DND-41 (cell line): ENCODE measurements around the gene YBX1.

Experiments used
- ATAC-seq: fragments of 200-7000 bp; cut with Tn5 transposase; 3 replicates; pipeline ENCODE4 v1.9.1; 2021; ENCODE audit warnings: low read depth; ENCODE audit not compliant: insufficient read depth
- DNase-seq: peaks from one replicate; pipeline ENCODE4 v3.0.0-alpha.2; 2020
- H2AFZ ChIP-seq: 2 replicates; pipeline ENCODE4 v1.6.0; 2012; ENCODE audit warnings: low read depth, low read length
- H3K27ac ChIP-seq: 2 replicates; pipeline ENCODE4 v1.5.1; 2012; ENCODE audit warnings: low read length, inconsistent platforms
- H3K27me3 ChIP-seq: fragments of 200-600 bp; sonication (generic); 2 replicates; pipeline ENCODE4 v1.6.0; 2012; ENCODE audit warnings: low read length, mild to moderate bottlenecking, inconsistent platforms; ENCODE audit not compliant: insufficient read depth, poor library complexity
- H3K36me3 ChIP-seq: 2 replicates; pipeline ENCODE4 v1.5.1; 2012; ENCODE audit warnings: low read length, inconsistent platforms; ENCODE audit not compliant: insufficient read depth
- H3K4me1 ChIP-seq: 2 replicates; pipeline ENCODE4 v1.5.1; 2012; ENCODE audit warnings: mild to moderate bottlenecking, low read length; ENCODE audit not compliant: insufficient read depth
- H3K4me2 ChIP-seq: 2 replicates; pipeline ENCODE4 v1.6.0; 2012; ENCODE audit warnings: mild to moderate bottlenecking, moderate library complexity, low read length, inconsistent platforms; ENCODE audit not compliant: insufficient read depth
- H3K4me3 ChIP-seq, 2 experiments: fragments of 200-600 bp in 1 of 2; shearing (Covaris generic) in 1 of 2; 2 replicates each; pipeline ENCODE4 v1.5.1; 2012 to 2016; ENCODE audit warnings: inconsistent platforms in 2 of 2, low read length in 2 of 2, mild to moderate bottlenecking in 2 of 2, low read depth in 1 of 2, moderate library complexity in 1 of 2
- H3K79me2 ChIP-seq: 2 replicates; pipeline ENCODE4 v1.6.0; 2012; ENCODE audit warnings: low read length, inconsistent platforms; ENCODE audit not compliant: insufficient read depth
- H3K9ac ChIP-seq: 2 replicates; pipeline ENCODE4 v1.6.0; 2012; ENCODE audit warnings: low read depth, mild to moderate bottlenecking, inconsistent platforms, low read length, moderate library complexity
- H3K9me3 ChIP-seq: 2 replicates; pipeline ENCODE4 v1.5.1; 2012; ENCODE audit warnings: low read length, moderate library complexity, mild to moderate bottlenecking, inconsistent platforms; ENCODE audit not compliant: insufficient read depth, severe bottlenecking
- H4K20me1 ChIP-seq: 2 replicates; pipeline ENCODE4 v1.6.0; 2012; ENCODE audit warnings: low read length; ENCODE audit not compliant: insufficient read depth
- EZH2 ChIP-seq: IDR thresholded peaks from 3 replicates; pipeline ENCODE4 v1.6.1; 2012; ENCODE audit warnings: borderline replicate concordance, low read depth, mild to moderate bottlenecking, moderate library complexity, low read length, inconsistent platforms; ENCODE audit not compliant: severe bottlenecking
- TF ChIP-seq, protein P1 (sequence below): IDR thresholded peaks from 2 replicates; pipeline ENCODE4 v1.5.1; 2012; ENCODE audit warnings: borderline replicate concordance, low read length, moderate library complexity, mild to moderate bottlenecking; ENCODE audit not compliant: poor library complexity, severe bottlenecking; ENCODE audit errors: extremely low read depth

YBX1 gene

DNA sequence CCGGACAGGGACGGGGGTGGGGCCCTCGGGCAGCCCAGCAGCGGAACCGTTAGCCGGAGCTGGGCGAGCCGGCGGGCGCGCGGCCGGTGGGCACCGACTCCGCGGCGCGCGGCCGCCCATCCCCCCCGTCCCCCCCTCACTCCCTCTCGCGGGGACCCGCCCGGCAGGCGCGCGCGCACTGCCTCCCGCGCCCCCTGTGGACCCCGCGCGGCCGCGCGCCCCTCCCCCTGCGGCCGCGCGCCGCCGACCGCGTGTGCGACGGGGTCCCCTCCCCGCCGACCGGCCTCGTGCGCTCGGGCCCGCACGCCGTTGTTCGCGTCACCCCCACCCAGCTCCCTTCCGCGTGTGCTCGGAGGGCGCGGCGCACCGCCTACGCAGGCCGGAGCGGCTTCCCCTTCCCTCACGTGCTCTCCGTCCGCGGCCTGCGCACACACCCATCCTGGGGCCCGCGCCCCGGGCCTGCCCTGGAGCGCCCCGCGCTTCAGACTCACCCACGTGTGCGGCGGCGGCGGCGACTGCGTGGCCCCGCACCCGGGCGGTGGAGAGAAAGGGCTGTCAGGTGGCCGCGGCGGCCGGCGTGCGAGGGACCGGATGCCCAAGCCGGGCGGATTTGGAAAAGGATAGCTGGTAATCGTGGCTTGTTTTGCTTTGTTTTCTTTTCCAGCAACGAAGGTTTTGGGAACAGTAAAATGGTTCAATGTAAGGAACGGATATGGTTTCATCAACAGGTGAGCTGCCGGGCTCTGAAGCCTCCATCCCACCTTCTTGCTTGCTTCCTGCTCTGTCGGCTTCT is 717 bp downstream of the YBX1 start:
- H3K9me3 ChIP-seq: no peaks in the 10 kb centered on the region
- peaks cover 57% of the 10 kb centered on the region for H3K4me1 ChIP-seq
- ATAC-seq: peak; percentile 18
- H3K27ac ChIP-seq: peak overlapping the region; percentile 76
- H3K4me3 ChIP-seq: peak overlapping the region; percentile 45 to 74
- DNase-seq: peak; percentile 71
- peaks cover 50% of the 10 kb centered on the region for H4K20me1 ChIP-seq
- H3K9ac ChIP-seq: peak overlapping the region; percentile 82
- no peaks in the 10 kb centered on the region for H3K27me3 ChIP-seq
- H3K4me2 ChIP-seq: peak overlapping the region; percentile 93
- H2AFZ ChIP-seq: no peak overlapping the region
- TF ChIP-seq, protein P1, sequence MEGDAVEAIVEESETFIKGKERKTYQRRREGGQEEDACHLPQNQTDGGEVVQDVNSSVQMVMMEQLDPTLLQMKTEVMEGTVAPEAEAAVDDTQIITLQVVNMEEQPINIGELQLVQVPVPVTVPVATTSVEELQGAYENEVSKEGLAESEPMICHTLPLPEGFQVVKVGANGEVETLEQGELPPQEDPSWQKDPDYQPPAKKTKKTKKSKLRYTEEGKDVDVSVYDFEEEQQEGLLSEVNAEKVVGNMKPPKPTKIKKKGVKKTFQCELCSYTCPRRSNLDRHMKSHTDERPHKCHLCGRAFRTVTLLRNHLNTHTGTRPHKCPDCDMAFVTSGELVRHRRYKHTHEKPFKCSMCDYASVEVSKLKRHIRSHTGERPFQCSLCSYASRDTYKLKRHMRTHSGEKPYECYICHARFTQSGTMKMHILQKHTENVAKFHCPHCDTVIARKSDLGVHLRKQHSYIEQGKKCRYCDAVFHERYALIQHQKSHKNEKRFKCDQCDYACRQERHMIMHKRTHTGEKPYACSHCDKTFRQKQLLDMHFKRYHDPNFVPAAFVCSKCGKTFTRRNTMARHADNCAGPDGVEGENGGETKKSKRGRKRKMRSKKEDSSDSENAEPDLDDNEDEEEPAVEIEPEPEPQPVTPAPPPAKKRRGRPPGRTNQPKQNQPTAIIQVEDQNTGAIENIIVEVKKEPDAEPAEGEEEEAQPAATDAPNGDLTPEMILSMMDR: no peak
- TF ChIP-seq EZH2: no peak
- H3K36me3 ChIP-seq: peaks cover 50% of the 10 kb centered on the region
- H3K79me2 ChIP-seq: peaks cover 72% of the 10 kb centered on the region

DNA sequence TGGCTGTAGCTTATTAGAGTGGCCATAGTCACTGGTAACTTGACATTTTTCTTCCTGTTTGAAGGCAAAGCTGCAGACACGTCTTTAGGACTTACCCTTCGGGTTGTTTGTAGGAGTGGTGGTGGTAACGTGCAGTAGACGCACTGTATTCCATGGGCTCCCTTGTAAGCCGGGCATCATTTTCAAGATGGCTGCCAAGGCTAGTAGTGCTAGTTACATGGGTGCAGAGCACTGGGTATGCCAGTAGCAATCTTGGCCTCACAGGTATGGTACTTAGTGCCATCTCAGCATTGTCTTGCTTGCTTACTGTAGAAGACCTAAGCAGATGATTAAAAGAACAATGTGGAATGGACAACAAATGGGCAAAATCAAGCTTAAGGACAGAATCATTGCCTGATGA is 1.9 kb downstream of the YBX1 start:
- Histone ChIP-seq H3K4me1 (peaks cover 68% of the 10 kb centered on the region), H3K9me3 (no peaks in the 10 kb centered on the region), H3K4me3 (peak overlapping the region; percentile 45 to 74), H3K36me3 (peaks cover 62% of the 10 kb centered on the region), H2AFZ (no peak overlapping the region), H3K4me2 (peak overlapping the region; percentile 93), H3K79me2 (peaks cover 84% of the 10 kb centered on the region), H3K27me3 (no peaks in the 10 kb centered on the region), H3K27ac (peak overlapping the region; percentile 38), H3K9ac (peak overlapping the region; percentile 82), H4K20me1 (peaks cover 62% of the 10 kb centered on the region)
- DNase-seq (peak; percentile 35), ATAC-seq (no peak)
- TF ChIP-seq, protein P1: no peak

DNA sequence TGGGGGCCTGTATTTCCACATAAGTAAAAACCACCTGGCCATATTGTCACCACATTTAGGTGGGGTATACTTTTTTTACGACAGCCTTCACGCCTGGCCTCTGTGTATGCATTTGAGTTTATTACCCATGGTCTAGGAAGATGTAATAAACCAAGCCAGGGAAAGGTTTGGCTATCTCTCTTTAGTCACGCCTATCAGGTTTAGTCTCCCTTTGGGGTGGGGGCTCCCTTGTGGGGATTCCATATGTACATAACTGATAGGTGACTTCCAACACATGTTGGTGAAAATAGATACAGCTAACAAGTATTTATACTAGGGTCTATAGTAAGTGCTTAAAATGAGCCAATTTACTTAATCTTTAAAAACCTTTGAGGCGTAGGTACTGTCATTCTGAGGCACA is 4.2 kb downstream of the YBX1 start:
- no peak overlapping the region for H3K27ac ChIP-seq
- peak overlapping the region in 1 of 2 experiments; percentile 74; a peak in 2 of 4 replicates for H3K4me3 ChIP-seq
- H3K4me2 ChIP-seq: peak overlapping the region; percentile 93
- H3K9me3 ChIP-seq: no peaks in the 10 kb centered on the region
- no peak overlapping the region for H2AFZ ChIP-seq
- peaks cover 76% of the 10 kb centered on the region for H3K36me3 ChIP-seq
- H3K27me3 ChIP-seq: no peaks in the 10 kb centered on the region
- H4K20me1 ChIP-seq: peaks cover 83% of the 10 kb centered on the region
- no peak for DNase-seq
- H3K79me2 ChIP-seq: peaks cover 94% of the 10 kb centered on the region
- peaks cover 57% of the 10 kb centered on the region for H3K4me1 ChIP-seq
- H3K9ac ChIP-seq: no peak overlapping the region
- ATAC-seq: no peak
- TF ChIP-seq, protein P1: no peak
- TF ChIP-seq EZH2: no peak
